HL-60 (cell line): ENCODE measurements around the gene ZP1.

Experiments used
- TF ChIP-seq, protein P1 (sequence below): IDR thresholded peaks from one replicate; pipeline ENCODE4 v1.5.1; 2011; ENCODE audit warnings: low read length, control low read depth, inconsistent platforms; ENCODE audit not compliant: insufficient read depth
- TF ChIP-seq, protein P2 (sequence below): IDR thresholded peaks from 2 replicates; pipeline ENCODE4 v1.6.1; 2012; ENCODE audit warnings: low read depth; ENCODE audit not compliant: insufficient replicate concordance

DNA sequence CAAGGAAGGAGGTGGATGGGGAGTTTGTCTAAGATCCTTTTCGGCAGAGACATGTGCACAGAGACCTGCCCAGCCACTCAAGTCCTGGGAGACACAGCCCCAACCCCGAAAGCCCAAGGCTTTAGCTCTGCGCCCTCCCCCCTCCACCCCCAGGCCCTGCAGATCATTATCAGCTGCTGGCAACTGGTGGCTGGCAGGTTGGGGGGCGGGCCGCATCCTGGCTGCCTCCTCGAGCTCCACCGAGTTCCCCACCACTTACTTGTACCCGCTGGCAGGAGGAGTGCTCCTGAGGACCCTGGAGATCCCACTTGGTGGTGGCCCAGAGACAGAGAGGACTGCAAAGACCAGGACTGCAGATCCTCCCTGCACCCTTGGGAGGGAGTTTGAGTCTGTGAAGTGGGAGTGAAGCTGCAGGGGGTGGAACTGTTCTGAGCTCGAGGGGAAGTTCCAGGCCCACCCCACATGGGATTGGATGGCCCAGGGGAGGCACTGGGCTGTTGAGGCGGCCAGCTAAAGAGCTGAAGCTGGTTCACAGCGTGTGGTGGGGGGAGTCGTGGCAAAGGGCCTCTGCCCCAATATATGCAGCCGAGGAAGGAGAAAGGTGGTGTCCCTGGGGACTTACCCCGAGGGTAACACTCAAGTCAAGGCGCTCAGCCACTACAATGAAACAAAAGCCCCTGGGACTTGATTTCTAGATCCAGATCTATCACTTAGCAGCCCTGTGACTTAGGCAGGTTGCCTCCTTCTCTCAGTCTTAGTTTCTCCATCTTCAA, 45.3 kb upstream of the ZP1 start:
- TF ChIP-seq, protein P1, sequence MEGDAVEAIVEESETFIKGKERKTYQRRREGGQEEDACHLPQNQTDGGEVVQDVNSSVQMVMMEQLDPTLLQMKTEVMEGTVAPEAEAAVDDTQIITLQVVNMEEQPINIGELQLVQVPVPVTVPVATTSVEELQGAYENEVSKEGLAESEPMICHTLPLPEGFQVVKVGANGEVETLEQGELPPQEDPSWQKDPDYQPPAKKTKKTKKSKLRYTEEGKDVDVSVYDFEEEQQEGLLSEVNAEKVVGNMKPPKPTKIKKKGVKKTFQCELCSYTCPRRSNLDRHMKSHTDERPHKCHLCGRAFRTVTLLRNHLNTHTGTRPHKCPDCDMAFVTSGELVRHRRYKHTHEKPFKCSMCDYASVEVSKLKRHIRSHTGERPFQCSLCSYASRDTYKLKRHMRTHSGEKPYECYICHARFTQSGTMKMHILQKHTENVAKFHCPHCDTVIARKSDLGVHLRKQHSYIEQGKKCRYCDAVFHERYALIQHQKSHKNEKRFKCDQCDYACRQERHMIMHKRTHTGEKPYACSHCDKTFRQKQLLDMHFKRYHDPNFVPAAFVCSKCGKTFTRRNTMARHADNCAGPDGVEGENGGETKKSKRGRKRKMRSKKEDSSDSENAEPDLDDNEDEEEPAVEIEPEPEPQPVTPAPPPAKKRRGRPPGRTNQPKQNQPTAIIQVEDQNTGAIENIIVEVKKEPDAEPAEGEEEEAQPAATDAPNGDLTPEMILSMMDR: no peak
- TF ChIP-seq, protein P2, sequence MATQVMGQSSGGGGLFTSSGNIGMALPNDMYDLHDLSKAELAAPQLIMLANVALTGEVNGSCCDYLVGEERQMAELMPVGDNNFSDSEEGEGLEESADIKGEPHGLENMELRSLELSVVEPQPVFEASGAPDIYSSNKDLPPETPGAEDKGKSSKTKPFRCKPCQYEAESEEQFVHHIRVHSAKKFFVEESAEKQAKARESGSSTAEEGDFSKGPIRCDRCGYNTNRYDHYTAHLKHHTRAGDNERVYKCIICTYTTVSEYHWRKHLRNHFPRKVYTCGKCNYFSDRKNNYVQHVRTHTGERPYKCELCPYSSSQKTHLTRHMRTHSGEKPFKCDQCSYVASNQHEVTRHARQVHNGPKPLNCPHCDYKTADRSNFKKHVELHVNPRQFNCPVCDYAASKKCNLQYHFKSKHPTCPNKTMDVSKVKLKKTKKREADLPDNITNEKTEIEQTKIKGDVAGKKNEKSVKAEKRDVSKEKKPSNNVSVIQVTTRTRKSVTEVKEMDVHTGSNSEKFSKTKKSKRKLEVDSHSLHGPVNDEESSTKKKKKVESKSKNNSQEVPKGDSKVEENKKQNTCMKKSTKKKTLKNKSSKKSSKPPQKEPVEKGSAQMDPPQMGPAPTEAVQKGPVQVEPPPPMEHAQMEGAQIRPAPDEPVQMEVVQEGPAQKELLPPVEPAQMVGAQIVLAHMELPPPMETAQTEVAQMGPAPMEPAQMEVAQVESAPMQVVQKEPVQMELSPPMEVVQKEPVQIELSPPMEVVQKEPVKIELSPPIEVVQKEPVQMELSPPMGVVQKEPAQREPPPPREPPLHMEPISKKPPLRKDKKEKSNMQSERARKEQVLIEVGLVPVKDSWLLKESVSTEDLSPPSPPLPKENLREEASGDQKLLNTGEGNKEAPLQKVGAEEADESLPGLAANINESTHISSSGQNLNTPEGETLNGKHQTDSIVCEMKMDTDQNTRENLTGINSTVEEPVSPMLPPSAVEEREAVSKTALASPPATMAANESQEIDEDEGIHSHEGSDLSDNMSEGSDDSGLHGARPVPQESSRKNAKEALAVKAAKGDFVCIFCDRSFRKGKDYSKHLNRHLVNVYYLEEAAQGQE: no peak
